DND-41 (cell line): ENCODE data around the gene MYCBPAP.

Experiments
- ATAC-seq: fragments of 200-7000 bp; cut with Tn5 transposase; 3 replicates; pipeline ENCODE4 v1.9.1; 2021; ENCODE audit warnings: low read depth; ENCODE audit not compliant: insufficient read depth
- DNase-seq: peaks from one replicate; pipeline ENCODE4 v3.0.0-alpha.2; 2020
- H2AFZ ChIP-seq: 2 replicates; pipeline ENCODE4 v1.6.0; 2012; ENCODE audit warnings: low read depth, low read length
- H3K27ac ChIP-seq: 2 replicates; pipeline ENCODE4 v1.5.1; 2012; ENCODE audit warnings: low read length, inconsistent platforms
- H3K27me3 ChIP-seq: fragments of 200-600 bp; sonication (generic); 2 replicates; pipeline ENCODE4 v1.6.0; 2012; ENCODE audit warnings: low read length, mild to moderate bottlenecking, inconsistent platforms; ENCODE audit not compliant: insufficient read depth, poor library complexity
- H3K36me3 ChIP-seq: 2 replicates; pipeline ENCODE4 v1.5.1; 2012; ENCODE audit warnings: low read length, inconsistent platforms; ENCODE audit not compliant: insufficient read depth
- H3K4me1 ChIP-seq: 2 replicates; pipeline ENCODE4 v1.5.1; 2012; ENCODE audit warnings: mild to moderate bottlenecking, low read length; ENCODE audit not compliant: insufficient read depth
- H3K4me2 ChIP-seq: 2 replicates; pipeline ENCODE4 v1.6.0; 2012; ENCODE audit warnings: mild to moderate bottlenecking, moderate library complexity, low read length, inconsistent platforms; ENCODE audit not compliant: insufficient read depth
- H3K4me3 ChIP-seq, 2 experiments: fragments of 200-600 bp in 1 of 2; shearing (Covaris generic) in 1 of 2; 2 replicates each; pipeline ENCODE4 v1.5.1; 2012 to 2016; ENCODE audit warnings: inconsistent platforms in 2 of 2, low read length in 2 of 2, mild to moderate bottlenecking in 2 of 2, low read depth in 1 of 2, moderate library complexity in 1 of 2
- H3K79me2 ChIP-seq: 2 replicates; pipeline ENCODE4 v1.6.0; 2012; ENCODE audit warnings: low read length, inconsistent platforms; ENCODE audit not compliant: insufficient read depth
- H3K9ac ChIP-seq: 2 replicates; pipeline ENCODE4 v1.6.0; 2012; ENCODE audit warnings: low read depth, mild to moderate bottlenecking, inconsistent platforms, low read length, moderate library complexity
- H3K9me3 ChIP-seq: 2 replicates; pipeline ENCODE4 v1.5.1; 2012; ENCODE audit warnings: low read length, moderate library complexity, mild to moderate bottlenecking, inconsistent platforms; ENCODE audit not compliant: insufficient read depth, severe bottlenecking
- H4K20me1 ChIP-seq: 2 replicates; pipeline ENCODE4 v1.6.0; 2012; ENCODE audit warnings: low read length; ENCODE audit not compliant: insufficient read depth
- EZH2 ChIP-seq: IDR thresholded peaks from 3 replicates; pipeline ENCODE4 v1.6.1; 2012; ENCODE audit warnings: borderline replicate concordance, low read depth, mild to moderate bottlenecking, moderate library complexity, low read length, inconsistent platforms; ENCODE audit not compliant: severe bottlenecking
- TF ChIP-seq, protein P1 (sequence below): IDR thresholded peaks from 2 replicates; pipeline ENCODE4 v1.5.1; 2012; ENCODE audit warnings: borderline replicate concordance, low read length, moderate library complexity, mild to moderate bottlenecking; ENCODE audit not compliant: poor library complexity, severe bottlenecking; ENCODE audit errors: extremely low read depth

The MYCBPAP gene

GRCh38 chr17:50484386-50485155 is 23.7 kb upstream of the MYCBPAP start:
- peaks cover 17% of the 10 kb centered on the region; the same call in 1 of the 2 replicates for H4K20me1 ChIP-seq
- H3K9ac ChIP-seq, result no peak overlapping the region
- H3K4me2 ChIP-seq, result no peak overlapping the region
- no peaks in the 10 kb centered on the region for H3K27me3 ChIP-seq
- no peak overlapping the region for H2AFZ ChIP-seq
- H3K4me1 ChIP-seq, result peaks cover 13% of the 10 kb centered on the region
- no peak overlapping the region for H3K4me3 ChIP-seq
- peaks cover 62% of the 10 kb centered on the region for H3K36me3 ChIP-seq
- H3K27ac ChIP-seq, result no peak overlapping the region
- no peaks in the 10 kb centered on the region for H3K9me3 ChIP-seq
- ATAC-seq (no peak), DNase-seq (no peak)
- TF ChIP-seq, protein P1, sequence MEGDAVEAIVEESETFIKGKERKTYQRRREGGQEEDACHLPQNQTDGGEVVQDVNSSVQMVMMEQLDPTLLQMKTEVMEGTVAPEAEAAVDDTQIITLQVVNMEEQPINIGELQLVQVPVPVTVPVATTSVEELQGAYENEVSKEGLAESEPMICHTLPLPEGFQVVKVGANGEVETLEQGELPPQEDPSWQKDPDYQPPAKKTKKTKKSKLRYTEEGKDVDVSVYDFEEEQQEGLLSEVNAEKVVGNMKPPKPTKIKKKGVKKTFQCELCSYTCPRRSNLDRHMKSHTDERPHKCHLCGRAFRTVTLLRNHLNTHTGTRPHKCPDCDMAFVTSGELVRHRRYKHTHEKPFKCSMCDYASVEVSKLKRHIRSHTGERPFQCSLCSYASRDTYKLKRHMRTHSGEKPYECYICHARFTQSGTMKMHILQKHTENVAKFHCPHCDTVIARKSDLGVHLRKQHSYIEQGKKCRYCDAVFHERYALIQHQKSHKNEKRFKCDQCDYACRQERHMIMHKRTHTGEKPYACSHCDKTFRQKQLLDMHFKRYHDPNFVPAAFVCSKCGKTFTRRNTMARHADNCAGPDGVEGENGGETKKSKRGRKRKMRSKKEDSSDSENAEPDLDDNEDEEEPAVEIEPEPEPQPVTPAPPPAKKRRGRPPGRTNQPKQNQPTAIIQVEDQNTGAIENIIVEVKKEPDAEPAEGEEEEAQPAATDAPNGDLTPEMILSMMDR, result no peak
- TF ChIP-seq EZH2, result no peak
- H3K79me2 ChIP-seq, result peaks cover 21% of the 10 kb centered on the region

DNA sequence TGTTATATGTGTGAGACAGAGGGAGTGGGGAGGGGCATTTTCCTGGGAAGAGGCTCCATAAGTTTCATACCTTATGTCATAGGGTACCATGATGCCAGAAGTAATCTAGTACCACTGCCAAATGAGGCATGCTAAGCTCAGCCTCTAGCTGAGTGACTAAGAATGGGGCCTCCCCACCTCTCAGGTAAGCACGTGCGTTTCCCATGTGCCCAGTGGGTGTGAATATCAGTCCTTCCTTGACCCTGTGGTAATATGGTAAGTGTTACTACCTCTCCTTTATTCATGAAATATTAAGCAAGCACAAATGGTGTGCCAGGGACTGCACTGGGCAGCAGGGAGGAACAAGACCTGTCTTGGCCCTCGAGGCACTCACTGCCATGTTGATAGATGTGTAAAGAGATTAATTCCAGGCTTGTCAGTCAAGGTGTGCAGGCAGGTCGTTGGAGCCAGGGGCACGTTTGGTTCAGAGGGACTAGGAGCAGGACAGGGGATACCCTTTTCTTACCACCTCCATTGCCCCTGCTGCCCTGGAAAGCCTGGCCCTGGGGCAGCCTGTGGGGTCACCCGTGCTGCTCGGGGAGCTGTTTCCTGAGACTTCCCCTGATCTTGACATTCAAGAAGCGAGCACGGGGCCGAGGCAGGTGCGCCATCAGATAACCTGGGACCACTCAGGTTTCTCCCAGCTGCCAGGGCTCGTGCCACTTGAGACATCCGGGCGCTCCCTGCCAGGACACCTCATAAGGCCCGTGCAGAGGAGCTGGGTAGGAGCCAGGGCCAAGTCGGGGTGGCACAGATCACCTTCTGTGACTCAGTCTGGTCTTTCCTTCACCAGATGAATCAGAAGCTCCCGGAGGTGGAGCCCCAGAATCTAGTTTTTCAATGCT is 20.8 kb upstream of the MYCBPAP start:
- DNase-seq (no peak), ATAC-seq (peak; percentile 19; the same call in 1 of the 3 replicates)
- H3K27me3 ChIP-seq, result no peaks in the 10 kb centered on the region
- H2AFZ ChIP-seq, result no peak overlapping the region
- TF ChIP-seq EZH2, result no peak
- TF ChIP-seq, protein P1, result no peak
- no peak overlapping the region for H3K27ac ChIP-seq
- no peak overlapping the region for H3K9ac ChIP-seq
- no peaks in the 10 kb centered on the region for H3K4me1 ChIP-seq
- no peak overlapping the region for H3K4me3 ChIP-seq
- peaks cover 2% of the 10 kb centered on the region; the same call in 1 of the 2 replicates for H3K79me2 ChIP-seq
- no peak overlapping the region for H3K4me2 ChIP-seq
- H3K9me3 ChIP-seq, result no peaks in the 10 kb centered on the region
- no peaks in the 10 kb centered on the region for H4K20me1 ChIP-seq
- H3K36me3 ChIP-seq, result peaks cover 36% of the 10 kb centered on the region

- Histone ChIP-seq H3K79me2 (no peaks in the 10 kb centered on the region), H3K4me1 (no peaks in the 10 kb centered on the region), H4K20me1 (no peaks in the 10 kb centered on the region), H3K27me3 (no peaks in the 10 kb centered on the region), H3K9ac (no peak overlapping the region), H3K4me3 (no peak overlapping the region), H2AFZ (no peak overlapping the region), H3K4me2 (no peak overlapping the region), H3K36me3 (peaks cover 22% of the 10 kb centered on the region), H3K9me3 (no peaks in the 10 kb centered on the region), H3K27ac (no peak overlapping the region)
- ATAC-seq, result no peak
- no peak for TF ChIP-seq EZH2
- TF ChIP-seq, protein P1, result no peak
- no peak for DNase-seq
These were observed 19.4 kb upstream of the MYCBPAP start for GRCh38 chr17:50488880-50489279.
